Endothelial cell of umbilical vein (primary cell): ENCODE measurements around the gene DGCR2. TPM values are rescaled to one million over a fixed set of nuclear protein-coding genes. Genes with fewer than 3 reads are reported as not detected.

Source experiments
- BruUV-seq: library from RNA; stranded (reverse); fragments of 400-500 nt; replicated peaks from 2 replicates; lab custom pipeline; 2021; lab: Mats Ljungman, UMichigan
- CTCF ChIA-PET: fragments of 300-600, 350-600 bp; sonication (Branson Sonifier 250); formaldehyde crosslinking; loops from one replicate; lab custom pipeline; 2021; ENCODE audit warnings: antibody characterized with exemption, inconsistent platforms; lab: Charles Lee
- POLR2A ChIA-PET: fragments of 300-600, 350-600 bp; sonication (Branson Sonifier 250); formaldehyde crosslinking; loops from one replicate; lab custom pipeline; 2021; ENCODE audit warnings: antibody characterized with exemption, inconsistent platforms; lab: Charles Lee
- DNase-seq: peaks from one replicate; pipeline ENCODE4 v3.0.0-alpha.2; 2011; ENCODE audit warnings: low read depth, low spot score
- FAIRE-seq: peaks from 2 replicates; lab custom pipeline; 2011; peaks lifted over from hg19 to GRCh38; lab: Jason Lieb, UNC
- H2AFZ ChIP-seq: 2 replicates; pipeline ENCODE4 v1.6.0; 2012; ENCODE audit warnings: low read depth, low read length, control low read depth, inconsistent platforms
- H3K27ac ChIP-seq: 2 replicates; pipeline ENCODE4 v1.5.1; 2011; ENCODE audit warnings: low read depth, mild to moderate bottlenecking, control low read depth, low read length, moderate library complexity; ENCODE audit not compliant: insufficient read depth
- H3K27me3 ChIP-seq, 2 experiments: 2 replicates each; pipeline versions ENCODE4 v1.6.0 to v1.6.1; 2011; ENCODE audit warnings: low read length in 2 of 2, mixed read lengths in 1 of 2; ENCODE audit not compliant: control insufficient read depth in 2 of 2, insufficient read depth in 2 of 2
- H3K36me3 ChIP-seq, 2 experiments: 2 replicates in 1 of 2; 3 replicates in 1 of 2; pipeline ENCODE4 v1.5.1; 2011; ENCODE audit warnings: low read length in 2 of 2, mild to moderate bottlenecking in 1 of 2, moderate library complexity in 1 of 2; ENCODE audit not compliant: control insufficient read depth in 2 of 2, insufficient read depth in 2 of 2; ENCODE audit errors: extremely low read depth in 1 of 2
- H3K4me1 ChIP-seq: 3 replicates; pipeline ENCODE4 v1.5.1; 2011; ENCODE audit warnings: mild to moderate bottlenecking, low read length; ENCODE audit not compliant: control insufficient read depth, insufficient read depth; ENCODE audit errors: extremely low read depth
- H3K4me2 ChIP-seq: 2 replicates; pipeline ENCODE4 v1.6.1; 2011; ENCODE audit warnings: low read length, control low read depth, mixed read lengths; ENCODE audit not compliant: insufficient read depth
- H3K4me3 ChIP-seq, 3 experiments: fragments of 200-600 bp in 1 of 3; sonication (generic), shearing (Covaris generic) in 1 of 3; replicated peaks in 1 of 3; 2 replicates each; pipeline ENCODE4 v1.5.1; 2011 to 2016; ENCODE audit warnings: control low read depth in 3 of 3, low read length in 3 of 3, mild to moderate bottlenecking in 2 of 3, inconsistent platforms in 1 of 3, low read depth in 1 of 3, moderate library complexity in 1 of 3; ENCODE audit not compliant: insufficient read depth in 1 of 3
- H3K79me2 ChIP-seq: 2 replicates; pipeline ENCODE4 v1.6.0; 2012; ENCODE audit warnings: low read length, inconsistent platforms; ENCODE audit not compliant: control insufficient read depth, insufficient read depth
- H3K9ac ChIP-seq: replicated peaks from 2 replicates; pipeline ENCODE3; 2011; ENCODE audit warnings: low read length, control low read depth; ENCODE audit not compliant: insufficient read depth; ENCODE audit errors: extremely low read depth
- H3K9me1 ChIP-seq: replicated peaks from 3 replicates; pipeline ENCODE4 v1.6.0; 2011; ENCODE audit warnings: mild to moderate bottlenecking, low read length; ENCODE audit not compliant: control insufficient read depth, insufficient read depth; ENCODE audit errors: extremely low read depth
- H3K9me3 ChIP-seq: replicated peaks from 2 replicates; pipeline ENCODE4 v1.5.1; 2012; ENCODE audit warnings: low read length, inconsistent platforms; ENCODE audit not compliant: control insufficient read depth, insufficient read depth
- H4K20me1 ChIP-seq: replicated peaks from 2 replicates; pipeline ENCODE3; 2011; ENCODE audit warnings: mild to moderate bottlenecking, low read length; ENCODE audit not compliant: control insufficient read depth, insufficient read depth; ENCODE audit errors: extremely low read depth
- CTCF ChIP-seq, 2 donors: IDR thresholded peaks; 1 replicate in 1 of 2; 2 replicates in 1 of 2; pipeline ENCODE4 v1.5.1; 2011; ENCODE audit warnings: low read length in 2 of 2, mild to moderate bottlenecking in 2 of 2, moderate library complexity in 2 of 2, control low read depth in 1 of 2, inconsistent platforms in 1 of 2, low read depth in 1 of 2; ENCODE audit not compliant: insufficient read depth in 1 of 2; ENCODE audit errors: extremely low read depth in 1 of 2
- EZH2 ChIP-seq: IDR thresholded peaks from 2 replicates; pipeline ENCODE4 v1.6.1; 2012; ENCODE audit warnings: borderline replicate concordance, low read depth, mild to moderate bottlenecking, moderate library complexity, low read length, inconsistent platforms; ENCODE audit not compliant: severe bottlenecking
- FOS ChIP-seq: IDR thresholded peaks from 2 replicates; pipeline ENCODE4 v1.6.1; 2011; ENCODE audit warnings: mild to moderate bottlenecking, low read length, moderate library complexity, borderline replicate concordance; ENCODE audit not compliant: insufficient read depth
- GATA2 ChIP-seq: IDR thresholded peaks from 2 replicates; pipeline ENCODE4 v1.7.0; 2011; ENCODE audit warnings: low read depth, mild to moderate bottlenecking, moderate library complexity, mixed read lengths, low read length; ENCODE audit not compliant: insufficient read length, insufficient read depth
- JUN ChIP-seq: IDR thresholded peaks from 2 replicates; pipeline ENCODE4 v1.6.1; 2011; ENCODE audit warnings: borderline replicate concordance, low read depth; ENCODE audit not compliant: insufficient read length, insufficient read depth
- MYC ChIP-seq: IDR thresholded peaks from one replicate; pipeline ENCODE4 v1.6.1; 2011; ENCODE audit warnings: mild to moderate bottlenecking, low read depth, low read length
- POLR2A ChIP-seq: IDR thresholded peaks from 2 replicates; pipeline ENCODE4 v1.6.1; 2012; ENCODE audit warnings: low read depth, mild to moderate bottlenecking, control low read depth, low read length
- POLR2AphosphoS5 ChIP-seq: IDR thresholded peaks from 2 replicates; pipeline ENCODE4 v1.6.1; 2012; ENCODE audit warnings: low read depth, mild to moderate bottlenecking, control low read depth, low read length, moderate library complexity; ENCODE audit not compliant: insufficient read depth
- dilution Hi-C: fragments of 300-500 bp; cut with MboI; formaldehyde crosslinking; loops from one replicate; pipeline ENCODE4 v1.15.0; 2019; ENCODE audit warnings: low sequenced_read_pairs; ENCODE audit not compliant: extremely low pct_ligation_motif_present
- intact Hi-C: fragments of 100-400 bp; cut with micrococcal nuclease; formaldehyde crosslinking; loops from one replicate; pipeline ENCODE4 v1.10.0; 2022
- polyA plus RNA-seq, 4 experiments: library from polyadenylated mRNA; depleted of rRNA in 3 of 4; stranded (reverse) in 3 of 4; unstranded in 1 of 4; fragments of >200 nt; gene quantifications; 2 replicates each; pipeline versions ENCODE4 v1.2.1 to v1.2.3, GENCODE V29; 2011 to 2012; ENCODE audit warnings: missing spikeins in 1 of 4
- total RNA-seq: library from RNA; stranded (reverse); gene quantifications from 2 replicates; pipeline ENCODE4 v1.2.3, GENCODE V29; 2021
- TF ChIP-seq, protein P1 (sequence below): IDR thresholded peaks from 2 replicates; pipeline ENCODE4 v1.6.1; 2011; ENCODE audit not compliant: insufficient read depth, insufficient read length

Gene DGCR2
- total and polyA plus RNA-seq, 2 donors (not counting 3 experiments of a cell fraction or from before 2014, with no cell fraction given), result 44.8 to 51.2 TPM

- Histone ChIP-seq H3K4me3 (no peak overlapping the region), H4K20me1 (no peaks in the 10 kb centered on the region), H3K79me2 (no peaks in the 10 kb centered on the region), H2AFZ (no peak overlapping the region), H3K9me1 (no peaks in the 10 kb centered on the region), H3K36me3 (peaks cover 4 to 39% of the 10 kb centered on the region in 2 experiments), H3K9me3 (no peaks in the 10 kb centered on the region), H3K27ac (no peak overlapping the region), H3K9ac (no peak overlapping the region), H3K4me2 (no peak overlapping the region), H3K27me3 (no peaks in the 10 kb centered on the region), H3K4me1 (no peaks in the 10 kb centered on the region)
- FAIRE-seq (no peak), DNase-seq (no peak)
- TF ChIP-seq, protein P1, sequence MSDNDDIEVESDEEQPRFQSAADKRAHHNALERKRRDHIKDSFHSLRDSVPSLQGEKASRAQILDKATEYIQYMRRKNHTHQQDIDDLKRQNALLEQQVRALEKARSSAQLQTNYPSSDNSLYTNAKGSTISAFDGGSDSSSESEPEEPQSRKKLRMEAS, result no peak
- TF ChIP-seq CTCF (IDR thresholded peaks at IDR 0.05; ENCODE audit: extremely low read depth in 1 of 2, insufficient read depth in 1 of 2, low read depth in 1 of 2, low read length in 2 of 2) (no peak), POLR2AphosphoS5 (no peak), GATA2 (no peak), MYC (no peak), JUN (no peak), POLR2A (no peak), FOS (no peak), EZH2 (no peak)
- intact Hi-C loops (no loop called here), dilution Hi-C loops (no loop called here)
- CTCF ChIA-PET, result interaction anchor here (0.9 to 1.5 kb wide), 2 partner anchors 13 to 25 kb away, joined by 3 read pairs; no protein-coding TSS in a partner anchor
- BruUV-seq, result no TSS peak
- POLR2A ChIA-PET, result no interaction called here
These were observed 73.7 kb downstream of the DGCR2 start for GRCh38 chr22:19048531-19048930.
